GM21717 (cell line): ENCODE data around the gene RPS23.

Experiments
- ATAC-seq: cut with Tn5 transposase; IDR thresholded peaks from one replicate; pipeline ENCODE4 v1.9.1; 2021; ENCODE audit warnings: mild to moderate bottlenecking, moderate library complexity; ENCODE audit not compliant: unreplicated experiment

Gene RPS23

DNA sequence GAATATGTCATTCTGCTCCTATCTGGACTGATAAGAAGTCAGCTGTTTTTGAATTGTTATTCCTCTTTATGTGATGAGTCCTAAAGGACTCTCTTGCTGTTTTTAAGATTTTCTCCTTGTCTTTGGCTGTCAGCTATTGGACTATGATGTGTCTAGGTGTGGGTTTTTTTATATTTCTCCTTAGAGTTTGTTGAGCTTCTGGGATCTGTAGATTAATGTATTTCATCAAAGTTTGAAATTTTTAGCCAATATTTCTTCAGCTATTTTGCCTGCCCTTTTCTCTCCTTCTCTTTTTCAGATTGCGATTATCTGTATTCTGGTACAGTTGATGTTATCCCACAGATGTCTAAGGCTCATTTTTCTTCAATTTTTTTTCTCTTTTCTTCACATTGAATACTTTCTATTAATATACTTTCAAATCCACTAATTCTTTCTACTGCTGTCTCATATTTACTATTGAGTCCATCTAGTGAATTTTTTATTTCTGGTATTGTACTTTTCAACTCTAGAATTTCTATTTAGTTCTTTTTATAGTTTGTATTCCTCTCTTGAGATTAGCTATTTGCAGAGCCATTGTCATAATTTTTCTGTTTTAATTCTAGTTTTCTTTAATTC lies 31.1 kb downstream of the RPS23 start:
- ATAC-seq: no peak

DNA sequence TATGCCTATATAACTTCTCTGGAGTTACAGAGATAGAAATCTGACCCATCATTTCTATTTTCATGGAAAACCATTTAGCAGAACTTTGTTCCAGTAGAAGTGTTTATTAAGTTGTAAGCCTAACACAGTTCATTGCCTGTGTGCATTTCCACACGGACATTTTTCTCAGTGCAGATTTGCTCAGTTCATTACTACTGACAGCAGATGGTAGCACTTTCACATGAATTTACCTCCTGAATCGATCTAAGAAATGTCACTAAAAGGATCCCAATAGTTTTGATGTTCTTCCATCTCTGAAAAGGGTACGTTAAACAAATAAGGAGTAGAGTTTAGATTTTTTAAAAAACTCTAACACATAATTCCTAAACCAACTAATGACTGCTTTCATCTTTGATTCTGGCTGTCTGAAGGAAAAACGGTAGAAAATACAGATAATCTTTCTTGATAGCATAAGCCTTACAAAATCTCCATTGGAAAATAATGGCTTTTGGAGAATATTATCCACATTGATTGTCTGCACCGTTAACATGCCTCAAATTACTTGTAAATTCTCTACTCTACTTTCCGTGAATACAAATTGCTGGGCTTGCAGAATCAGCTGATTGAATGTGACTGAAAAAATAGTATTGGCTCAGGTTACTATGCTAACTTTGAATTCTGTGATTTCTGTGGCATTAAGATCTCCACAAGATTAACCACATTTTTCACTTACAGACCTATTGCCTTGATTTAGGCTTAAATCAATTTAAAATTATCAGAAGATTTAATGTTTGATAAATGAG lies 33.1 kb downstream of the RPS23 start:
- ATAC-seq: no peak

DNA sequence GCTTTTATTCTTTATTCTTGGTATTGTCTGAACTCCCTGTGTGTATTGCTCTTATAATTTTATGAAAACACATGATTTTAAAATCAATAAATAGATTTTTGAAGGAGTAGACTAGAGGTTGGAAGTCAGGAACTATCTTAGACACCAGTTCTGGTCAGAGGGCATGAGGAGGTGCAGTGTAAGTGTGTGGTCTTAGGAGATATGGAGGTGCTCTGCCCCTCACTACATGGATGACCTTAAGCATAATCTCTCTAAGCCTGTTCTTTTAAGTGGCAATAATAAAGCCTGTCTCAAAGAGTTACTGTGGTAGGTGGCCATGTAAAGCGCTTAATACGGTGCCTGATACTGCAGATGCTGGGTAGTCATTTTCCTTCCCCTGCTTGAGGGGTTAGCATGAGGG lies 34.0 kb downstream of the RPS23 start:
- no peak for ATAC-seq

DNA sequence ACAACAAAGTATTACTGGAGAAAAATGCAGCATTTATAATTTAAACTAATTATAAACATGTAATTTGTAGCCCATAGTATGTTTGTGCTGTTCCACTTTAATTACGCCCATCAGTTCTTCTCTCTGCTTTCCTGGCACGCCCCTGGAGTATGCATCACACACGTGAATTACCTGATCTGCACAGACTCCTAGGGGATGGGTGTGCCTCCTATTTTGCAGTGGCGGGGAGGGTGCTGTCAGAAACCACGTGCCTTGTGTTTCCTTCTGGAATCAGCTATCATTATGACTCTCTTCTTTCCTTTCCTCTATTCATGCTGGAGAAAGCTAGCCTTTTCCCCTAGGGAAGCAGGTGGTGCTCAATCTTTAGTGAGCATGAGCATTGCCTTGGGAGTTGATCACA lies 43.3 kb downstream of the RPS23 start:
- no peak for ATAC-seq

DNA sequence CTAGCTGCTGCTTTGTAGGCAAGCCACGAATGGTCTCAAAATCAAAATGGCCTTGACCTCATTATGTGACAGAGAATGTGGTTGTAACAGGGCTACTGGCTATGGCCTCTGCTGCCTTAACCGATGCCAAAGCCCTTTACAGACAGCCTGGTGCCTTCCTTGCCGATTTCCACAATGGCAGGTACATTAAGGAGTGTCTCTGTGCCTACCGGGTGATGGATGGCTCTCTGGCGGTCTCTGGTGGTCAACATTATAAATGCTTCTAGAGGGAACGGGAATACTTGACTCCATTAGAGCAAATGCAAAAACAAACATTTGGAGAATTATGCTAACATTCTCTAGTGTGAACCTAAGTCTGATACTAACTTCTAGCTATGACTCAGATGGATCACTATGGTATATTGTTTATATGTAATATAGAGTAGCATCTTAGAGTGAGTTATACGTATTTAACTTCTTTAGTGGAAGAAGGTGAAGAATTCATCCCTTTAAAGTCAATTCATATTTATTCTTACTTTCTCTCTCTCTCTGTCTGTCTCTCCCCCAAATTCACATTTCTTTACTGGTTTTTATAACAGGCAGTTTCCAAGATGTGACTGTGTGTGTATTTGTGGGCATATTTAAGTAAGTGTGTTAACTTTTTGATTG lies 52.5 kb downstream of the RPS23 start:
- peak; percentile 88 for ATAC-seq
